Fibroblast of pulmonary artery (primary cell): ENCODE data around the gene ZNF548.
A peak's percentile ranks its signal among the peaks of the same experiment; 100 is the strongest.

ENCODE experiments used
- DNase-seq: peaks from one replicate; pipeline ENCODE4 v3.0.0-alpha.2; 2010; ENCODE audit warnings: low read depth
- H3K4me3 ChIP-seq: replicated peaks from 2 replicates; pipeline ENCODE4 v1.5.1; 2011; ENCODE audit warnings: low read depth, mild to moderate bottlenecking, control low read depth, low read length, moderate library complexity
- TF ChIP-seq, protein P1 (sequence below): IDR thresholded peaks from 2 replicates; pipeline ENCODE4 v1.5.1; 2011; ENCODE audit warnings: mild to moderate bottlenecking, control low read depth, low read length, inconsistent platforms; ENCODE audit errors: missing control alignments

Gene ZNF548

DNA sequence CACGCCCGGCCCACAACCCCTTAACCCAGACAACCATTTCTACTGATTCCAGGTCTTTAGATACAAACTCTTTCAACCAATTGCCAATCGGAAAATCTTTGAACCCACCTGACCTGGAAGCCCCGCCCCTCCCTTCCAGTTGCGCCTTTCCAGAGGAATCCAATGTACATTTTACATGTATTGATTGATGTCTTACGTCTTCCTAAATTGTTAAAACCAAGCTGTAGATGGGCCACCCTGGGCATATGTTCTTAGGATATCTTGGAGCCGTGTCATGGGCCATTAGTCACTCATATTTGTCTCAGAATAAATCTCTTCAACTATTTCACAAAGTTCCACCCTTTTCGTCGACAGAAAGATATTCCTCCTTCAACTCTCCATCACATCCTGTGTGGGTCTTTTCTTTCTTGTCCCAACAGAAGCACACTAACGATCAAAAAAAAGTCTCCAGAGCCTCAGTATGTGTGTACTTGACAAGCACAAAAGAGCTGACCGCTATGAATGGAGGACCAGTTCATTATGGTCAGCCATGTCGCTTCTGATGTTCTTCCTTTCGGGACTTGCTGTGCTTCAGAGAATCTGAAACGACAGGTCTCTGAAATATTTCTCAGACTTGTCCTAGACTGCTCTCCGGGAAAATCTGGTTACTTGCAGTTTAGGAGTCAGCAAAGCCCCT is 44.9 kb downstream of the ZNF548 start:
- TF ChIP-seq, protein P1, sequence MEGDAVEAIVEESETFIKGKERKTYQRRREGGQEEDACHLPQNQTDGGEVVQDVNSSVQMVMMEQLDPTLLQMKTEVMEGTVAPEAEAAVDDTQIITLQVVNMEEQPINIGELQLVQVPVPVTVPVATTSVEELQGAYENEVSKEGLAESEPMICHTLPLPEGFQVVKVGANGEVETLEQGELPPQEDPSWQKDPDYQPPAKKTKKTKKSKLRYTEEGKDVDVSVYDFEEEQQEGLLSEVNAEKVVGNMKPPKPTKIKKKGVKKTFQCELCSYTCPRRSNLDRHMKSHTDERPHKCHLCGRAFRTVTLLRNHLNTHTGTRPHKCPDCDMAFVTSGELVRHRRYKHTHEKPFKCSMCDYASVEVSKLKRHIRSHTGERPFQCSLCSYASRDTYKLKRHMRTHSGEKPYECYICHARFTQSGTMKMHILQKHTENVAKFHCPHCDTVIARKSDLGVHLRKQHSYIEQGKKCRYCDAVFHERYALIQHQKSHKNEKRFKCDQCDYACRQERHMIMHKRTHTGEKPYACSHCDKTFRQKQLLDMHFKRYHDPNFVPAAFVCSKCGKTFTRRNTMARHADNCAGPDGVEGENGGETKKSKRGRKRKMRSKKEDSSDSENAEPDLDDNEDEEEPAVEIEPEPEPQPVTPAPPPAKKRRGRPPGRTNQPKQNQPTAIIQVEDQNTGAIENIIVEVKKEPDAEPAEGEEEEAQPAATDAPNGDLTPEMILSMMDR, result no peak
- peak overlapping the region; percentile 88 for H3K4me3 ChIP-seq
- no peak for DNase-seq

DNA sequence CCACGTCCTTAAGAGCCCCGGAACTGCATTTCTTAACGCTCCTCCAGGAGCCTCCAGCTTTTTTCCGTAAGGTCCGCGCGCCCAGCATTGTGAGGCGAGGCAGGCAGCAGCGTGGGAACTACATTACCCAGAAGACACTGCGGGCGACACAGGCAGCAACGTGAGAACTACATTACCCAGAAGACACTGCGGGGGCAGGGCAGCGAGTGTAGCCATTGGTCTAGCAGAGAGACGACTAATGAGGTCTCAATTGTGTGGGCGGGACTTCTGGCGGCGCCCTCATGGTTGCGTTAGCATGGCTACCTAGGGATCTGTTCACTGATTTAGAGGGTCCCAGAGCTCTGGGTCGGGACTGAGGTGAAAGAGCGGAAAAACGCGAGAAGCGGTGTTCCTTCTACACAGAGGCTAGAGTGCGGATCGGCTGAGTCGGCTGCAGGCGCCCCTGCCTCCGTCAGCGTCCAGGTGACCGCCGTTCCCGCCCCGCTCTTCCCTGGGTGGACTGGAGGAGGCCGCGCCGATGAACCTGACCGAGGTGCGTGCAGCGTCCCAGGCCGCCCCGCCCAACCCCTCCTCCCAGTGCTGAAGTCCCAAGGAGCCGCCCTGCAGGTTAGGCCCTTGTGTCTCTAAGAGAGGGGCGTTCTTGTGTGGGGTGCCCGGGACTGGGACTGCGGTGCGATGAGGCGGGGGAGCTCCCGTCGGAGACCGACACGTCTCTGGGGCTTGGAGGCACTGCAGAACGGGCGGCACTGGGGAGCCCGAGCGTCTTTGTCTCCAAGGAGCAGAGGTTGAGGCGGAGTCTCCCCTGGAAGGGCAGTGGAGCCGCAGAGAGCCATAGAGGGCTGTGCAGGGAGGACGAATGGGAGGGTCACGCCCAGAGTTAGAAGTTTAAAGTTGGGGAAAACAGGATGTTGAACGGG is 45.7 kb downstream of the ZNF548 start, which contains the start of gene ZNF749:
Gene ZNF749, plus strand, starts transcription at position 264 of the 917 bp plus-strand sequence. Its CDS starts 254 bp downstream, at position 518.
- peak within 1 kb of the TSS; percentile 88 for H3K4me3 ChIP-seq
- TF ChIP-seq, protein P1, result no peak
- DNase-seq, result peak; percentile 99

DNA sequence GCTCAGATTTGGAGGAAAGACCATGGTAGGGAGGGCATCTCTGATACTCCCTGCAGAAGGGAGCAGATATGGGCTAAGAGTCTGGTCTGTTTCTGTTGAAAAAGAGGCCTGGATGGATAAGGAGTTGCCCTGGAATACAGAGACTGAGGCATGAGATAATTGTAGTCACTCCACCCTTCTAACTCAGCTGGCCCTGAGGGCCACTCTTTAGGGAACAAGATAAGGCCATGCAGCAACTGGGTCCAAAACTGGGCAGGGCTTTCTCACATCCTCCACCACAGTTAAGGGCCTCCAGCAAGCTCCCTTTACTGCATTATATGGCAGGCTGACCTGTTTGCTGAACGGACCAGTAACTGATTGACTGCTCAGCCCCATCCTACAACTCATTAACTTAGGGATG is 46.8 kb downstream of the ZNF548 start:
- DNase-seq, result no peak
- peak overlapping the region; percentile 88 for H3K4me3 ChIP-seq
- TF ChIP-seq, protein P1, result no peak

DNA sequence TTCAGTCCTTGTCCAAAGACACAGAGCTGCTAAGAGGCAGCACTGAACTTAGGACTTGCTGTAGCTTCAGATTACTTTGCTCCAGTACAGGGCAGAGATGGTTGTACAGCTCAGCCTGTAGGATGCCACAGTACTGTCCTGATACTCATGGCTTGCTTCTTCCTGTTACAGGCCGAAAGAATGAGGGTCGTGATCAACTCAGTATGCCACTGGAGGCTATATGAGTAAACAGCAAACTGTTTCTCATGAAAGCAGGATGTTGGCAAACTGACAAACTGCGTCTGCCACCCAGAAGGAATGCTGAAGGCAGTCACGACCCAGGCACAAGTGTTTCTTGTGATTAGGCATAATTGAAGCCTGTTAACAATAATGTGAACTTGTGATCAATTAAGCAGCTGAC is 48.3 kb downstream of the ZNF548 start:
- DNase-seq, result no peak
- TF ChIP-seq, protein P1, result no peak
- no peak overlapping the region for H3K4me3 ChIP-seq

DNA sequence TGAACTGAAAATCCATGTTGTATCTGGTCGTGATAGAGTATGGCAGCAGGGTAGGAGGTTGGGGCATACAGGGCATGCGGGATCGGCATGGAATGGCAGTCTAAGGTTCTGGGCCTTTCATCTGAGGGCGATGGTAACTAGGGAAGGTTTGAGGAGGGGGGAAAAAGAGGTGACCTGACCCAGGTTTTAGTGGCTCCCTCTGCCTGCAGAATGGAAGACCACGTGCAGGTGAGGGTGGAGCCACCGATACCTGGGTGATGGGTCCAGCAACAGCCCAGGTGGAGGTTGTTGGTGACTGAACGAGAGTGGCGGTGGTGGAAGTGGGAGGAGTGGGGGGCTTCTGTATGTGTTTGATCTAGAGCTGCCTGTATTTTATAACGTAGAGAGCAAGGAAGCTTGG is 49.3 kb downstream of the ZNF548 start:
- TF ChIP-seq, protein P1, result no peak
- no peak for DNase-seq
- no peak overlapping the region for H3K4me3 ChIP-seq

DNA sequence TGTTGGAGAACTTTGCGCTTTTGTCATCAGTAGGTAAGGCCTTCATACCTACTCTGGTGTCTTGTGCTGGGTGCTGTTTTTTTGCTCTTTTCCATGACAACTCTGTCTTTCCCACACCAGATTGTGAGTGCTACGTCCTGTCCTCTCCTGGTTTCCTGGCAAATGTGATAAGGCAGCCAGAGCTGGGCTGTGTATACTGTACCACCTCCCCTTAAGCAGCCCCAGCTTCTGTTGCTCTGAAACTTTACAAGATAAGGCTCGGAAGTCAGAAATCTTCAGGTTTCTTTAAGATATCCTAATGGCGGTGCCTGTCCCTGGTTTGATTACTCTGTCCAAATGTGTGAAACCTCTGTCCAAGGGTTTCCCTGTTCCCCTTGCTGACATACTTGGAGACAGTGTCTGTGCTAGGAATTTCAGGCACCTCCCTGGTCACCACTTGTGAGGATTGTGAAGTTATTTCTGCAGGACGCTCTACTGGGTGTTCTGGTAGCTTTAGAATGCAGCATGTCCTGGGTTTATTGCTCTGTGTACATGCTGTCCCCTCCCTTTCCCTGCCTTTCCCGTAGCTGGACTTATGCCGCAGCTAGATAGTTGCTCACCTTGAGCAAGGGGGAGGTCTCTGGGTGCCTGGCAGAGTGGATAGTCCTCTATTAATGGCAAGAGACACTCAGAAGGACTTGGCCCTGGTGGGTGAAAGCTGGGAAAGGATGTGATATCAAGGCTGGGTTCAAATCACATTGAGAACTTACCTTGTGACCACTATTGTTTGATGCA is 52.5 kb downstream of the ZNF548 start:
- no peak overlapping the region for H3K4me3 ChIP-seq
- no peak for DNase-seq
- TF ChIP-seq, protein P1, result no peak
